H1 (cell line): Measurements from ENCODE around the gene DDX59. TPM values are rescaled to one million over a fixed set of nuclear protein-coding genes. Genes with fewer than 3 reads are reported as not detected.

Experiments used
- CTCF ChIA-PET: fragments of 300-600 bp; sonication (Branson Sonifier 250); formaldehyde crosslinking; loops from one replicate; lab custom pipeline; 2021; ENCODE audit not compliant: partially characterized antibody; lab: Charles Lee
- POLR2A ChIA-PET: fragments of 300-600 bp; sonication (Branson Sonifier 250); formaldehyde crosslinking; loops from one replicate; lab custom pipeline; 2021; ENCODE audit warnings: inconsistent platforms; ENCODE audit not compliant: partially characterized antibody; lab: Charles Lee
- DNase-seq, 2 experiments: peaks; one replicate each; pipeline versions ENCODE4 v3.0.0 to v3.0.0-alpha.2; 2010 to 2022; ENCODE audit warnings: low spot score in 2 of 2, low read depth in 1 of 2, mixed read lengths in 1 of 2
- FAIRE-seq: peaks from 2 replicates; lab custom pipeline; 2011; peaks lifted over from hg19 to GRCh38; lab: Jason Lieb, UNC
- H2AFZ ChIP-seq: 2 replicates; pipeline ENCODE4 v1.8.1; 2012; ENCODE audit warnings: low read length, inconsistent platforms
- H2AK5ac ChIP-seq: 2 replicates; pipeline ENCODE4 v1.6.1; 2013; ENCODE audit warnings: low read depth, low read length
- H2BK120ac ChIP-seq: replicated peaks from 2 replicates; pipeline ENCODE3; 2013; ENCODE audit warnings: low read depth, low read length, inconsistent platforms
- H2BK12ac ChIP-seq: 2 replicates; pipeline ENCODE4 v1.6.1; 2013; ENCODE audit warnings: low read depth, low read length
- H2BK15ac ChIP-seq: 2 replicates; pipeline ENCODE4 v1.6.1; 2013; ENCODE audit warnings: low read length
- H2BK20ac ChIP-seq: 2 replicates; pipeline ENCODE4 v1.6.1; 2013; ENCODE audit warnings: low read length
- H2BK5ac ChIP-seq: 2 replicates; pipeline ENCODE4 v1.6.1; 2013; ENCODE audit warnings: low read depth, low read length
- H3K14ac ChIP-seq: 2 replicates; pipeline ENCODE4 v1.6.1; 2013; ENCODE audit warnings: inconsistent platforms; ENCODE audit not compliant: insufficient read length
- H3K18ac ChIP-seq: 2 replicates; pipeline ENCODE4 v1.6.1; 2013; ENCODE audit warnings: low read length; ENCODE audit errors: extremely low read depth
- H3K23ac ChIP-seq: 2 replicates; pipeline ENCODE4 v1.6.1; 2013; ENCODE audit warnings: inconsistent platforms; ENCODE audit not compliant: insufficient read length
- H3K23me2 ChIP-seq: 2 replicates; pipeline ENCODE4 v1.6.1; 2013; ENCODE audit warnings: low read depth, low read length
- H3K27ac ChIP-seq: 2 replicates; pipeline ENCODE4 v1.6.1; 2011; ENCODE audit warnings: low read depth, low read length, inconsistent platforms
- H3K27me3 ChIP-seq, 4 experiments: replicated peaks in 1 of 4; 1 replicate in 1 of 4; 2 replicates in 3 of 4; pipeline versions ENCODE4 v1.6.1 to v1.8.1; 2011 to 2013; ENCODE audit warnings: low read length in 3 of 4, mild to moderate bottlenecking in 3 of 4, inconsistent platforms in 2 of 4, mixed read lengths in 2 of 4, moderate library complexity in 1 of 4; ENCODE audit not compliant: control insufficient read depth in 3 of 4, insufficient read depth in 3 of 4; ENCODE audit errors: extremely low read depth in 1 of 4
- H3K36me3 ChIP-seq, 4 experiments: 2 replicates each; pipeline versions ENCODE4 v1.6.1 to v1.8.1; 2011 to 2013; ENCODE audit warnings: mild to moderate bottlenecking in 4 of 4, low read length in 3 of 4, moderate library complexity in 2 of 4, control low read depth in 1 of 4, inconsistent platforms in 1 of 4; ENCODE audit not compliant: insufficient read depth in 4 of 4, control insufficient read depth in 2 of 4
- H3K4ac ChIP-seq: replicated peaks from 2 replicates; pipeline ENCODE3; 2013; ENCODE audit warnings: low read length, low read depth, mixed read lengths, inconsistent platforms; ENCODE audit not compliant: insufficient read length
- H3K4me1 ChIP-seq, 4 experiments: replicated peaks in 1 of 4; 1 replicate in 1 of 4; 2 replicates in 3 of 4; pipeline versions ENCODE4 v1.6.1 to v1.8.1; 2011 to 2013; ENCODE audit warnings: low read length in 3 of 4, inconsistent platforms in 2 of 4, mixed read lengths in 1 of 4; ENCODE audit not compliant: insufficient read depth in 4 of 4, control insufficient read depth in 3 of 4
- H3K4me2 ChIP-seq, 2 experiments: 2 replicates each; pipeline versions ENCODE4 v1.6.1 to v1.8.1; 2011 to 2013; ENCODE audit warnings: low read depth in 2 of 2, low read length in 2 of 2, control low read depth in 1 of 2, inconsistent platforms in 1 of 2, mild to moderate bottlenecking in 1 of 2; ENCODE audit not compliant: insufficient read depth in 1 of 2
- H3K4me3 ChIP-seq, 4 experiments: fragments of 200-600, 300-600 bp in 1 of 4; sonication (generic), shearing (Covaris generic), sonication (Bioruptor Twin) in 1 of 4; 2 replicates each; pipeline versions ENCODE4 v1.5.1 to v1.8.1; 2011 to 2016; ENCODE audit warnings: low read length in 4 of 4, low read depth in 3 of 4, control low read depth in 2 of 4, inconsistent platforms in 2 of 4, mild to moderate bottlenecking in 2 of 4, mixed read lengths in 1 of 4, moderate library complexity in 1 of 4; ENCODE audit not compliant: insufficient read depth in 2 of 4; ENCODE audit errors: extremely low read depth in 1 of 4
- H3K56ac ChIP-seq: replicated peaks from 2 replicates; pipeline ENCODE3; 2013; ENCODE audit warnings: low read depth, mild to moderate bottlenecking, mixed read lengths, low read length, inconsistent platforms; ENCODE audit not compliant: insufficient read length
- H3K79me1 ChIP-seq: 2 replicates; pipeline ENCODE4 v1.6.1; 2013; ENCODE audit warnings: low read depth, low read length, control low read depth
- H3K79me2 ChIP-seq, 2 experiments: 2 replicates each; pipeline versions ENCODE4 v1.6.1 to v1.8.1; 2012 to 2013; ENCODE audit warnings: low read length in 2 of 2, mild to moderate bottlenecking in 2 of 2, inconsistent platforms in 1 of 2; ENCODE audit not compliant: insufficient read depth in 2 of 2, control insufficient read depth in 1 of 2
- H3K9ac ChIP-seq, 4 experiments: replicated peaks in 1 of 4; 1 replicate in 1 of 4; 2 replicates in 3 of 4; pipeline versions ENCODE4 v1.6.1 to v1.8.1; 2011 to 2013; ENCODE audit warnings: low read depth in 3 of 4, low read length in 3 of 4, control low read depth in 2 of 4, mild to moderate bottlenecking in 2 of 4, moderate library complexity in 2 of 4, inconsistent platforms in 1 of 4; ENCODE audit errors: extremely low read depth in 1 of 4
- H3K9me3 ChIP-seq, 2 experiments: 2 replicates each; pipeline versions ENCODE4 v1.6.1 to v1.8.1; 2012 to 2013; ENCODE audit warnings: mild to moderate bottlenecking in 2 of 2, moderate library complexity in 2 of 2, control low read depth in 1 of 2, inconsistent platforms in 1 of 2, low read depth in 1 of 2, low read length in 1 of 2, mixed read lengths in 1 of 2; ENCODE audit not compliant: insufficient read depth in 2 of 2
- H4K20me1 ChIP-seq, 2 experiments: replicated peaks in 1 of 2; 2 replicates each; pipeline versions ENCODE3 to v1.8.1; 2011 to 2013; ENCODE audit warnings: inconsistent platforms in 2 of 2, low read length in 2 of 2, mild to moderate bottlenecking in 1 of 2; ENCODE audit not compliant: insufficient read depth in 2 of 2, control insufficient read depth in 1 of 2
- H4K5ac ChIP-seq: 2 replicates; pipeline ENCODE4 v1.6.1; 2013; ENCODE audit warnings: low read length, low read depth, mixed read lengths, inconsistent platforms; ENCODE audit not compliant: insufficient read length
- H4K8ac ChIP-seq: 2 replicates; pipeline ENCODE4 v1.8.0; 2013; ENCODE audit warnings: mild to moderate bottlenecking, moderate library complexity, low read length, inconsistent platforms; ENCODE audit not compliant: insufficient read depth; ENCODE audit errors: extremely low read depth
- H4K91ac ChIP-seq: replicated peaks from 2 replicates; pipeline ENCODE3; 2013; ENCODE audit warnings: low read length, mixed read lengths, inconsistent platforms; ENCODE audit not compliant: insufficient read length
- BRCA1 ChIP-seq: IDR thresholded peaks from 2 replicates; pipeline ENCODE4 v1.6.1; 2012; ENCODE audit warnings: low read depth, low read length, improper control_type of control experiment
- CHD2 ChIP-seq: IDR thresholded peaks from 2 replicates; pipeline ENCODE4 v1.6.1; 2012; ENCODE audit warnings: low read length, improper control_type of control experiment
- CTBP2 ChIP-seq: IDR thresholded peaks from 2 replicates; pipeline ENCODE4 v1.7.0; 2011; ENCODE audit warnings: borderline replicate concordance, mild to moderate bottlenecking, moderate library complexity, mixed read lengths, low read length; ENCODE audit not compliant: insufficient read depth, insufficient read length
- EP300 ChIP-seq, 2 experiments: IDR thresholded peaks; 1 replicate in 1 of 2; 2 replicates in 1 of 2; pipeline ENCODE4 v1.6.1; 2011 to 2012; ENCODE audit warnings: low read depth in 2 of 2, low read length in 2 of 2, mild to moderate bottlenecking in 2 of 2, borderline replicate concordance in 1 of 2, inconsistent platforms in 1 of 2, moderate library complexity in 1 of 2
- KDM1A ChIP-seq: fragments of 200-600, 300-600 bp; sonication (generic); IDR thresholded peaks from 2 replicates; pipeline ENCODE4 v1.7.1; 2016; ENCODE audit warnings: mild to moderate bottlenecking, low read length, borderline replicate concordance
- POLR2AphosphoS5 ChIP-seq: IDR thresholded peaks from 2 replicates; pipeline ENCODE4 v1.6.1; 2011; ENCODE audit warnings: low read depth, low read length
- POU5F1 ChIP-seq: IDR thresholded peaks from 2 replicates; pipeline ENCODE4 v1.6.1; 2011; ENCODE audit warnings: low read depth, mild to moderate bottlenecking, low read length, moderate library complexity
- RAD21 ChIP-seq, 2 experiments: IDR thresholded peaks in 1 of 2; conservative IDR thresholded peaks in 1 of 2; 2 replicates each; pipeline ENCODE4 v1.6.1; 2011; ENCODE audit warnings: low read depth in 2 of 2, low read length in 2 of 2, improper control_type of control experiment in 1 of 2, inconsistent platforms in 1 of 2, mild to moderate bottlenecking in 1 of 2, moderate library complexity in 1 of 2
- RBBP5 ChIP-seq: IDR thresholded peaks from 2 replicates; pipeline ENCODE4 v1.7.1; 2012; ENCODE audit warnings: low read depth, mild to moderate bottlenecking, inconsistent platforms, low read length, moderate library complexity, borderline replicate concordance
- polyA plus RNA-seq, 7 experiments: library from polyadenylated mRNA; depleted of rRNA in 3 of 7; stranded (reverse) in 5 of 7; unstranded in 2 of 7; fragments of >200 nt in 5 of 7; fragments of 200-250 nt in 2 of 7; gene quantifications; 1 replicate in 5 of 7; 2 replicates in 1 of 7; 4 replicates in 1 of 7; pipeline versions ENCODE4 v1.2.1 to v1.2.3, GENCODE V29; 2011 to 2013; ENCODE audit warnings: missing spikeins in 2 of 7, mixed read lengths in 2 of 7
- total RNA-seq: library from RNA; stranded (reverse); fragmentation: NEBNext Ultra II Directional; extraction: Animal tissue kit (Norgen Biotek cat#: 25700); gene quantifications from 2 replicates; pipeline ENCODE4 v1.2.1, GENCODE V29; 2021

The DDX59 gene
- total and polyA plus RNA-seq, 2 of the 8 experiments (the other 6 are each of a cell fraction or from before 2014, with no cell fraction given), result 8.3 to 19.4 TPM

- FAIRE-seq (no peak), DNase-seq (no peak)
- no peak overlapping the region for H2BK120ac ChIP-seq
- H2BK5ac ChIP-seq, result no peak overlapping the region
- H4K5ac ChIP-seq, result no peak overlapping the region
- H2BK20ac ChIP-seq, result no peak overlapping the region
- TF ChIP-seq POLR2AphosphoS5 (no peak), CHD2 (no peak), RAD21 (IDR thresholded peaks at IDR 0.05 in 1 of 2, conservative IDR thresholded peaks at IDR 0.05 in 1 of 2; ENCODE audit: low read depth in 2 of 2, low read length in 2 of 2) (no peak), KDM1A (no peak), POU5F1 (no peak), RBBP5 (no peak), EP300 (IDR thresholded peaks at IDR 0.05; ENCODE audit: borderline replicate concordance in 1 of 2, low read depth in 2 of 2, low read length in 2 of 2) (no peak), BRCA1 (no peak), CTBP2 (no peak)
- no peak overlapping the region for H4K8ac ChIP-seq
- ChIA-PET CTCF (interaction anchor here (0.8 kb wide), 1 partner anchor 10 kb away, joined by 3 read pairs; no protein-coding TSS in a partner anchor), POLR2A (interaction anchor here (1.3 kb wide), 1 partner anchor 33 kb away, joined by 3 read pairs; no protein-coding TSS in a partner anchor)
- no peak overlapping the region for H3K23ac ChIP-seq
- H3K4ac ChIP-seq, result no peak overlapping the region
- H2BK15ac ChIP-seq, result no peak overlapping the region
- no peak overlapping the region for H3K27ac ChIP-seq
- H4K20me1 ChIP-seq, result no peaks in the 10 kb centered on the region
- no peaks in the 10 kb centered on the region for H3K79me2 ChIP-seq
- no peak overlapping the region for H3K56ac ChIP-seq
- no peaks in the 10 kb centered on the region for H3K79me1 ChIP-seq
- H3K36me3 ChIP-seq, result no peaks in the 10 kb centered on the region
- no peak overlapping the region for H3K4me2 ChIP-seq
- H3K23me2 ChIP-seq, result no peaks in the 10 kb centered on the region
- H2AK5ac ChIP-seq, result no peak overlapping the region
- H2BK12ac ChIP-seq, result no peak overlapping the region
- H2AFZ ChIP-seq, result no peak overlapping the region
- H3K4me1 ChIP-seq, result no peaks in the 10 kb centered on the region
- H3K9ac ChIP-seq, result no peak overlapping the region
- H3K4me3 ChIP-seq, result no peak overlapping the region
- no peaks in the 10 kb centered on the region for H3K27me3 ChIP-seq
- no peak overlapping the region for H3K18ac ChIP-seq
- H4K91ac ChIP-seq, result no peak overlapping the region
- no peak overlapping the region for H3K14ac ChIP-seq
- no peaks in the 10 kb centered on the region for H3K9me3 ChIP-seq
Observed at GRCh38 chr1:200708161-200708560, 38.5 kb upstream of the DDX59 start.
